Lower leg skin (tissue), 4 donors: ENCODE data around the gene NCS1. TPM values are rescaled to one million over a fixed set of nuclear protein-coding genes. Genes with fewer than 3 reads are reported as not detected.

Source experiments
- DNase-seq, 2 donors: peaks; one replicate each; pipeline ENCODE4 v3.0.0-alpha.2; 2019; ENCODE audit warnings: low spot score in 2 of 2
- H3K4me3 ChIP-seq: fragments of 200-600 bp; sonication (generic); 2 replicates; pipeline ENCODE4 v1.5.1; 2017; ENCODE audit warnings: mild to moderate bottlenecking, low read depth; ENCODE audit not compliant: poor library complexity, severe bottlenecking
- CTCF ChIP-seq, 3 donors: fragments of 450-650 bp; IDR thresholded peaks; one replicate each; pipeline ENCODE4 v1.5.1; 2016; ENCODE audit warnings: antibody characterized with exemption in 3 of 3, mild to moderate bottlenecking in 3 of 3, moderate library complexity in 2 of 3
- POLR2A ChIP-seq, 2 donors: fragments of 450-650 bp; IDR thresholded peaks; one replicate each; pipeline ENCODE4 v1.6.1; 2016 to 2017; ENCODE audit warnings: antibody characterized with exemption in 2 of 2, mild to moderate bottlenecking in 1 of 2, moderate library complexity in 1 of 2
- WGBS, 2 donors: methylation state at CpG; one replicate each; pipeline ENCODE4 v1.1.5; 2018; 5-methylcytosine and 5-hydroxymethylcytosine counted together
- intact Hi-C: fragments of 100-400 bp; cut with DNase I; formaldehyde crosslinking; loops from one replicate; pipeline ENCODE4 v1.15.0; 2023; ENCODE audit warnings: low total_unique reads
- total RNA-seq, 4 donors: library from RNA; depleted of rRNA; stranded (reverse); fragments of >200 nt; gene quantifications; one replicate each; pipeline ENCODE4 v1.1.0, GENCODE V29; 2016

NCS1 gene
- total RNA-seq, 4 donors from 2014 or later, result 14.4 to 25.2 (median 20.7) TPM

- DNase-seq, result no peak
- intact Hi-C loops, result no loop called here
- 76 to 81% methylated on average over 10 of the region's 10 CpGs for WGBS, 2 donors
- TF ChIP-seq POLR2A (IDR thresholded peaks at IDR 0.05), result no peak
- no peak for TF ChIP-seq CTCF (IDR thresholded peaks at IDR 0.05)
- H3K4me3 ChIP-seq, result no peak overlapping the region
Measured at GRCh38 chr9:130217838-130218237, 45.6 kb downstream of the NCS1 start.

GRCh38 chr9:130219661-130220096, 47.5 kb downstream of the NCS1 start:
- no peak overlapping the region for H3K4me3 ChIP-seq
- 84 to 91% methylated on average over 14 to 16 of the region's 16 CpGs for WGBS, 2 donors
- TF ChIP-seq CTCF (IDR thresholded peaks at IDR 0.05) (no peak), POLR2A (IDR thresholded peaks at IDR 0.05) (no peak)
- intact Hi-C loops, result no loop called here
- no peak for DNase-seq

GRCh38 chr9:130220352-130220751, 48.1 kb downstream of the NCS1 start:
- WGBS, 2 donors, result 37 to 54% methylated on average over 9 of the region's 9 CpGs
- no peak overlapping the region for H3K4me3 ChIP-seq
- no peak for DNase-seq
- TF ChIP-seq CTCF (IDR thresholded peaks at IDR 0.05) (no peak), POLR2A (IDR thresholded peaks at IDR 0.05) (no peak)
- intact Hi-C loops, result no loop called here

- no peak overlapping the region for H3K4me3 ChIP-seq
- no peak for DNase-seq
- TF ChIP-seq POLR2A (IDR thresholded peaks at IDR 0.05), result no peak
- no peak for TF ChIP-seq CTCF (IDR thresholded peaks at IDR 0.05)
- intact Hi-C loops, result no loop called here
- 91 to 94% methylated on average over 9 of the region's 9 CpGs for WGBS, 2 donors
Measured at GRCh38 chr9:130222833-130223232, 50.6 kb downstream of the NCS1 start.

- intact Hi-C loops, result no loop called here
- H3K4me3 ChIP-seq, result no peak overlapping the region
- DNase-seq, result no peak
- WGBS, 2 donors, result 85 to 89% methylated on average over 11 of the region's 11 CpGs
- TF ChIP-seq POLR2A (IDR thresholded peaks at IDR 0.05), result no peak
- TF ChIP-seq CTCF (IDR thresholded peaks at IDR 0.05), result no peak
Measured at GRCh38 chr9:130225071-130225470, 52.9 kb downstream of the NCS1 start.

GRCh38 chr9:130225586-130225985, 53.4 kb downstream of the NCS1 start:
- no peak for DNase-seq
- 96 to 98% methylated on average over 20 of the region's 20 CpGs for whole genome bisulfite sequencing, 2 donors
- no peak overlapping the region for H3K4me3 ChIP-seq
- intact Hi-C loops, result no loop called here
- TF ChIP-seq CTCF (IDR thresholded peaks at IDR 0.05), result no peak
- TF ChIP-seq POLR2A (IDR thresholded peaks at IDR 0.05), result no peak
